Measurements from ENCODE around the gene TNPO2.

The TNPO2 gene

DNA sequence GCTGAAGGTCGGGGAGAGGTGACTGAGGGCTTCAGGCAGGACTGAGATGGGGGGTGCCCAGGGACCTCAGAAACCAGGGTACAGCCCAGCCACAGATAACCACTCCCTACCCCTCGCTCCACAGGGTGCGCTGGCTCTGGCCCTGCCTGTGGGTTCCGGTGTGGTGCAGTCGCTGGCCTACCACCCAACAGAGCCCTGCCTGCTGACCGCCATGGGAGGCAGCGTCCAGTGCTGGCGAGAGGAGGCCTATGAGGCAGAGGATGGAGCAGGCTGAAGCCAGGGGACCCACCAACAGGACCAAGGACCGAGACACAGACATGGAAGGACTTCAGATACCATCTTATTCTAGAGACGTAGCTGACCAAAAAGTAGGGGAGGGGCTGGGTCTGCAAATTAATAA, 48.3 kb downstream of the TNPO2 start:
- no peak for DNase-seq

DNA sequence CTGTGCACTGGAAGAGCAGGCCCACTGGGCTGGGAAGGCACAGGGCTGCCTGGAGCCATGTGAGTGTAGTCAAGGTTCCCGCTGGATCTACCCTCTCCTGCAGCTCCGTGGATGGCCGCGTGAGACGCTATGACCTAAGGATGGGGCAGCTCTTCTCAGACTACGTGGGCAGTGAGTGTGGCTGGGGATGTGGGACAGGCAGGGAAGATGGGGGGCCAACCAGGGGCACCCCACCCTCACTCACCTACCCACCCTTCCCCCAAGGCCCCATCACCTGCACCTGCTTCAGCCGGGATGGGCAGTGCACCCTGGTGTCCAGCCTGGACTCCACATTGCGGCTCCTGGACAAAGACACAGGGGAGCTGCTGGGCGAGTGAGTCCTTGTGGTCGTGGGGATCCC, 51.0 kb downstream of the TNPO2 start:
- no peak for DNase-seq

DNA sequence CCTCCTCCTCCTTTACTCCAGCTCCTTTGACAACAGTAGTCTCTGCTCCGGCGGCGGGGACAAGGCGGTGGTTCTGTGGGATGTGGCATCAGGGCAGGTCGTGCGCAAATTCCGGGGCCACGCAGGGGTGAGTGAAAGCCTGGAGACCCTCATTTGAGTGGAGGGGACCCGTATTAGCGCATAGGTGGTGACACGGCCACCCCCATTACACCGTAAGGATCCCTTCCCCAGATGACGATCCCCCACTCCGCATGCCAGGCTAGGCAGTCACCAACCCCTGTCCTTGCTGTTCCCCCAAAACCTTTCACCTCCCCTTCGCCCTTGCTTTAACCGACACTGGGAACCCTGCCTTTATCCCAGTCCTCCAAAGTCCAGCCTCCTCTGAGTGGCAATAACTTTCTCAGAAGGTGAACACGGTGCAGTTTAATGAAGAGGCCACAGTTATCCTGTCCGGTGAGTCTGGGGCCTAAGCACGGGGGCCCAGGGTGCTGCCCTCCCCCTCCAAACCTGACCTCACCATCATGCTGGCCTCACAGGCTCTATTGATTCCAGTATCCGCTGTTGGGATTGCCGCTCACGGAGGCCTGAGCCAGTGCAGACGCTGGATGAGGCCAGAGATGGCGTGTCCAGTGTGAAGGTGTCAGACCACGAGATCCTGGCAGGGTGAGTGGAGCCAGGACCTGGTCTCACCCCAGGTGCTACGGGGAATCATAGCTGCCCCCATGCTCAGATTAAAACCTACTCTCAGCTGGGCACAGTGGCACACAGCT, 53.4 kb downstream of the TNPO2 start:
- DNase-seq, result no peak

DNA sequence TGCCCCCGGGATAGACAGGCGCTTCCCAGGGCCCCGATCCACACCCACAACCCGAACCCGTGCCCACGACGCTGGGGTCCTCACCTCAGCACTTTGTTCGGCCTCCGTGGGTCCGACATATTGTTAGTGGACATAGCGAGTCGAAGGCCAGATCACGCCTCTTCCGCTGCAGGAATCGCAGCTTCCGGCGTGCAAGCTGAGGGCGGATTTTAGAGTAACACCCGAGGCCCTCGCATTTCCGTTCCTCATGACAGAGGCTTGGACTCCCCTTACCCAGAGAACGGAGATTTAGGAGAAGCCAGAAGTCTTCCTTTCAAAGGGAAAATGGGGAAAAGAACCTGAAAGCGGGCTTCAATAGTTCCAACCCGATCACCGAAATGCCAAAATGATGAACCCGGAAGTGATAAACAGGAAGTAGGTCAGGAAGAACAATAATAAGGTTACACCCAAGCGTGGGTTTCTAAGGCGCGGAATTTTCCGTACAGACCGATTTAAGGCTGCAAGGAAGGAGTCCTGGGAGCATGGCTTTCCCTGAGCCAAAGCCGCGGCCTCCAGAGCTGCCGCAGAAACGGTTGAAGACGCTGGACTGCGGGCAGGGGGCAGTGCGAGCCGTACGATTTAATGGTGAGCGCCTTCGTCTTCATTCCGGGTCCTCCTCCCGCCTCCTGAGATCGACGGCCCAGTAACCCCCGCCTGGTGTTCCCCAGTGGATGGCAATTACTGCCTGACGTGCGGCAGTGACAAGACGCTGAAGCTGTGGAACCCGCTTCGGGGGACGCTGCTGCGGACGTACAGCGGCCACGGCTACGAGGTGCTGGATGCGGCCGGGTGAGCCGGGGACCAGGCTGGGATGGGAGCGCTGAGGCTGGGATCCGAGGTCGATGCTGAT, 54.2 kb downstream of the TNPO2 start:
- DNase-seq, result peak; percentile 43 to 65

DNA sequence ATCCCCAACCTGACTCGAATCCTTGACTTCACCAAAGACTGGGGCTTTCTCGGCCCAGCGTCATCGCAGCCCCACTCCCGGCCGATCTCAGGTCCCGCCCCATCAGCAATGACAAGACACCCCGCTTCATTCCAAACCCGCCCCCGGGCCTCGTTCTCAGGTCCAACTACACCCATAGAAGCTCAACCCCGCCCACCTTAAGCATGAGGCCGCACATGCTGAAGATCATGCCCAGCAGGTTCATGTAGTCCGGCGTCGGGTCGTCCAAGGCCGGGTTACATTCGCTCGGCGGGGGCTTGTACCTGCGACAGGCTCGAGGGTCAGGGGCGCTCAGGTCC, 54.8 kb downstream of the TNPO2 start:
- DNase-seq, result no peak

DNA sequence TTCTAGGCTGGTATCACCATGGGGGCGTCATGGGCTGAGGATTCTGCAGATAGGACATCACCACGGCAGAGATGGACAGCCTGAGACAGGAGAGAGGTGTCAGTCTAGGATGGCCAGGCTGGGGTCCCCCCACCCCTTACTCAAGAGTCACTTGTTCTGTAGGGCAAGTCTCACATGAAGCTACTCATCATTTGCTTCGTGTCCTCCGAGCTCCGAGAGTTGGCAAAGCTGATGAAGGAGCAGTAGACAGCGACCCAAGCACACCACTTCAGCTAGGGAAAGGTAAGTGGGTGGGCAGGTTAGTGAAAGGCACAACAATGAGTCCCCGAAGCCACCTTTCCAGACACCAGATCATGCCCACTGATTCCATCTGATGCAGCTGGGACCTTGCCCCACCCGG, 55.4 kb downstream of the TNPO2 start:
- no peak for DNase-seq

DNA sequence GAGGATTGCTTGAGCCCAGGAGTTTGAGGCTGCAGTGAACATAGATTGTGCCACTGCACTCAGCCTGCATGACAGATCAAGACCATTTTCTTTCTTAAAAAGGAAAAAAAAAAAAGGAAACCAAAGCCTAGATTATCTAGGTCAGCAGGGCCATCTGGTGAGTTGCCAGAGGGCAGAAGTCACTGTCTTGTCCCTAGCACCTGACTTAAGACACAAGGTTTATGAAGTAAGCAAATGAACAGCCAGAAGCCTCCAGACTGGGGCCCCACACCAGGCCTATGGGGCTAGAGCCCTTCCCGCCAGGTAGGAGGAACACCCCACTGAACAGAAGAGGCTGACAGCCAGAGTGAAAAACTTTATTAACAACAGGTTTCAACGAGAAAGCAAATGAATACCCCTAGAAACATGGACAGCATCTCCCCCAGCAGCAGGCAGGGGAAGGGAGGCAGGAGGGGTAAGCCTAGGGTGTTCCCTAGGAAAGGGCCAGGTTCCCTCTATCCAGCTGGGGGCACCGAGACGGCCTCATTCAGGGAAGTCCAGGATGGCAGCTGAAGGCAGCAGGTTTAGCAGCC, 55.9 kb downstream of the TNPO2 start:
- no peak for DNase-seq

DNA sequence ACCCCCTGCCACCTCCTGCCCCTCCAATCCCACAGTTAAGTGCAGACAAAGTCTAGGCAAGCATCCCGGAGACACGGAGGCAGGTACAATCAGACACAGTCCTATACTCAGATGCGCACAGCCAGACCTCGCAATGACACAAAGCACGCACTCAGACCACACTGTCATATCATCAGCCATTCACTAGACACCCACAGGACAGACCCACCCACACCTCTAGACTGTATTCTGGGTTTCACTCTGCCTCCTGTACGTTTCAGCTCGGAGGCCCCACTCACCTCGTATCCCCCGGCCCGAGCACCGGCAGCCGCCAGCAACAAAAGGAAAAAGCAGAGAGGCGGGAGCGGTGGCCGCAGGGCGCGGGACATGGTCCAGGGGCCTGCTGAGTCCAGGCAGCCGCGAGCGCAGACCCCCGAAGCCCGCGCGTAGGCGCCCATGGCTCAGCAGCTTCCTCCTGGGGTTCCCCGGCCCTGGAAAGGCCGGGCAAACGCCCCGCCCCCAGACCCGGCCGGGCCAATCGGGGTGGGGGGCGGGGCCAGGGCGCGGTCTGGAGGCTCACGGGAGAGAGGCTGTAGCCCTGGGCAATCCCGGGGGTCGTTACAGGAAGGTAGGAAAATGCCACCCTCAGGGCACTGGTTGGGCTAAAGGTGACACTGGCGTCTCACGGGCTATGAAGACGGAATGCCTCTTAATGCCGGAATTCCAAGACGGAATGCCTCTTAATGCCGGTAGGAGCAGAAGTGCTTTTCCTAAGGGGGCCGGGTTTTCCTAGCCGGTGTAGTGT, 57.3 kb downstream of the TNPO2 start, which contains the start of the genes MAN2B1 and WDR83:
MAN2B1 (minus strand) TSS at position 478 of the 784 bp plus-strand sequence; CDS start at position 437, 41 bp downstream.
WDR83 (plus strand) TSS at position 543 of the 784 bp plus-strand sequence. CDS start 2,984 bp downstream, outside the sequence.
- peak; percentile 75 to 78 for DNase-seq

DNA sequence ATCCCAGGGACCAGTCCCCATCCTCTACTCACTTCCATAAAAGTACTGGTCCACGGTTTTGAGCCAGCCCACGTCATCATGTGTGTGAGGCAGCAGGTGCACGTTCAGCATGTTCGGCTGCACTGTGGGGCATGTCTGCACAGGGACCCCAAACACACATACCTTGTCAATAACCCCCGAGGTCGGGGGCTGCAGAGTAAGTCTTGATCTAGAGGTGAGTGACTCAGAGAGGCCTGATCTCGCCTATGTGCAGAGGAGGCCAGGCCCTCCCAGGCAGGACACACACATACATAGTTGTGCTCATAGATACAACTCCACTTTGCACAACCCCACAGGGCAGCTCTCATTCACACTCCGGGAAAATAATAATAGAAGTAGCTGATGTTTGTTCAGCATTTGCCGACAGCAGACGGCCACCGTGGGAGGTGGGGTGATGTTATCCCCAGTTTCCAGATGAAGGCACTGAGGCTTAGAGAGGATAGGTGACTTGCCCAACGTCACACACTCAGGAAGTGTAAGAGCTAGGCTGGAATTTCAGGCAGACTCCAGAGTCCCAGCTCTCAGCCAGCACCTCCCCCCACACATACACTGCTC, 58.0 kb downstream of the TNPO2 start:
- DNase-seq, result no peak

DNA sequence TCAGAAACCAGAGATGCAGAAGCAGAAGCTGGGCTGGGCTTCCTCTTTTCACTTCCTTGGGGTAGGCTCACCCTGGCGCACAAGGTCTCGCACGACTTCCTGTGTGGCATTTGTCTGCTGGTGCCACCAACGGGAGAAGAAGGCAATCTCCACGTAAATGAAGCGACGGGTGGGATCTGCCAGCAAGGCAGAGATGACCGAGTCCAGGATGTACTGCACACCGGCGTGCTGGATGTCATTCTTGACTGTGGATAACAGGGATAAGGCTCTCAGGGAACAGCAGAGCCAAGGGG, 58.5 kb downstream of the TNPO2 start:
- DNase-seq, result no peak

DNA sequence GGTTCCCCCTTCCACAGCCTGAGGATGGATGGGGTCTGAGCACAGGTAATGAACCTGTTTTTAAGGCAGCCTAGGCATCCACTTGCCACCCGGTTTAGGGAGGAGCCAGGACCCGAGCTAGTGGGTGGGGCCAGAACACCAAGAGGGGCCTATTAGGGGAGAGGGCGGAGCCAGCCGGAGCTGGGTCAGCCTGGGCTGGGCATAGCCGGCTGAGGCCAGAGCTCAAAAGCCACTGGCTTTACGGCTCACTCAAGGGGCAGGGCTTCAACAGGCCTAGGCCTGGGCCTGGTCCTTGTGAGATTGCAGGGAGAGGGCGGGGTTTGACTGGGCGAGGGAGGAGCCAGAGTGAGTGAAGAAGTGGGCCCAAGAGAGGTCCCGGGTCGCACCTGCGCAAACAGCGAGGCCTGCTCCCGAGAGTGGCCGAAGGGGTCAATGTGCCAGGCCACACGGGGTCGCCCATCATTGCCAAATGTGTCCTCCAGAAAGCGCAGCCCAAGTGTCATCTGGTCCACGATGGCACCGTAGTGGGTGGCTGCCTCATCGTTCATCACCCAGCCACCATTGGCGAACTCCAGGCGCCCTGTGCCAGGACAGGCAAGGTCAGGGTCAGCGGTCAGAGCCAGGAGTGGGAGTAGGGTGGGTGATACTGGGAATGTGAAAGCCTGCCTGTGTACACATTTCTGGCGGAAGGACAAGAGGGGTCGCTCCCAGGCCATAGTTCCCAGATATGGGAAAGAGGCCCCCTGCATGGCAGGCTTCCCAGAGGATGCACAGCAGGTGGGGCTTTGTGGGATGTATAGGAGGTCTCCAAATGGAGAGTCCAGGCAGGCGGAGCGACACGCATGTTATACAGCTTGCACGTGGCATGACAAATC, 59.1 kb downstream of the TNPO2 start:
- DNase-seq, result no peak

DNA sequence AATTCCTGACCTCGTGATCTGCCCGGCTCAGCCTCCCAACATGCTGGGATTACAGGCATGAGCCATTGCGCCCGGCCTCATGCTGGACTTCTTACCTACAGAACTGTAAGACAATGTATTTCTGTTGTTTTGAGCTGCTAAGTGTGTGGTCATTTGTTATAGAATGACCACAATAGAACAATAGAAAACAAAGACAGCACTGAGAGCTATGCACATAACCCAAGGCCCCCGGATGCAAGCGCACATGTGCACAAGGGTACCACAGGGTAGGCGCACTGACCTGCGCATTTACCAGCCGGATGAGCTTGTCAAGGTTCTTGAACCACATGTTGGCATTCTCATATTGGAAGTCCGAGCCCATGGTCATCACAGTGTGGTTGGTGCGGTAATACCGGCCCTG, 62.8 kb downstream of the TNPO2 start:
- no peak for DNase-seq

DNA sequence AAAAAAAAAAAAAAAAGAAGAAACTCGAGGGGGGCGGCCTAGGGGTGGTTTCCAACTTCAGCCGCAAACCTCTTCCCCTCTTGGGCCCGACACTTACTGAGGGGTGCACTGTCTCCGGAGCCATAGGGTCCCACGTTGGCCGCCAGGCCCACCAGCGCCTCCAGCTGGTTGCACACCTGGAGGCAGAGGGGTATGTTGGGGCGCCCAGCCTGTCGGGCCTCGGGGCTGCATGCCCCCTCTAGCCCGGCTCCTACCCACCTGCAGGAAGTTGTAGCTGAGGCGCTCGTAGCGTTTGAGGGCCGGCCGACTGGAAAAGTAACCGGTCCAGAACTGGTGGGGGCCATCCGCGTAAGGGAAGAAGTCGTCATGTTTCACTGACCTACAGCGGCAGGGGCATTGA, 65.8 kb downstream of the TNPO2 start:
- no peak for DNase-seq

DNA sequence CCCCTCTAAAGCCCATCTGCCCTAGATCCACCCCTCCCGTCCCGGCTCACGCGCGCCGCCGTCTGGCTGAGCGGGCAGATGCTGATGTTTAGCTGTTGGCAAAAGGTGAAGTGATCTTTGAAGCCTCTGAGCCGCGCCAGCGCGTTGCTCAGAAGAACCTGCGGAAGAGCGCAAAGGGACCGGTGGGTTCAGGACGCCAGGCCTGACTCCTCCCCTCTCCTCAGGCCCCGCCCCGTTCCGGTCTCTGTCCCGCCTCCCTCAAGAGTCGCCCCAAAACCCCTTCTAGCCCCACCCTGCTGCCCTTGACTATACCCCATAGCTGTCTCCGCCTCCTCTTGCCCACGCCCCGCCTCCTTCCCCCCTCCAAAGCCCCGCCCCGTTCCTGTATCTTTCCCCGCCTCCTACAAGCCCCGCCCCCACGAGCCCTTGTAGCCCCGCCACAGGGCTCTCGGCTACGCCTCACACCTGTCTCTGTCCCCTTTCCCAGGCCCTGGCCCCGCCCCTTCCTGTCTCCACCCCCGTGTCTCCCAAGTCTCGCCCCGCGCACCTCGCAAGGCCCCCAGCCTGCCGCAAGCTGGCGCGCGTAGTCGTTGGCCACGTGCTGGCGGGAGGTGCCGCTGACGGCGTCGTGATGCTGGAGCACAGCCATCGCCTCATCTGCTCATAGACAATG, 66.7 kb downstream of the TNPO2 start:
- no peak for DNase-seq

DNA sequence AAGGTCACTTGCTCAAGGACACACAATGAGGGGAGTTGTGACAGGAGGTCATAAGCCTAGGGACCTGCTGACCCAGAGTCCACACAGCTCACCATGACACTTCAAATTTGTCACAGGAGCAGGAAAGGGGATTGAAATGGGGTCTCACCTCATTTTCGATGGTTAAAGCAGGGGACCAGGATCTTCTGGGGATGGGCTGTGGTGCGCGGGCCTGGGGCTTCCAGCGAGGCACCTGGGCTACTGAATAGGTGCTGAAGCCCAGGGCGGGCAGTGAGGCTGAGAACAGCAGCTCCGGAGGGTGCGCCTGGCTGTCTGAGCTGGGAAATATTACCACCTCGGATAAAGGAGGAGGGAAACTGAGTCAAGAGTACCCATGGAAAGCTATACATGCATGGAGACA, 68.2 kb downstream of the TNPO2 start:
- no peak for DNase-seq

DNA sequence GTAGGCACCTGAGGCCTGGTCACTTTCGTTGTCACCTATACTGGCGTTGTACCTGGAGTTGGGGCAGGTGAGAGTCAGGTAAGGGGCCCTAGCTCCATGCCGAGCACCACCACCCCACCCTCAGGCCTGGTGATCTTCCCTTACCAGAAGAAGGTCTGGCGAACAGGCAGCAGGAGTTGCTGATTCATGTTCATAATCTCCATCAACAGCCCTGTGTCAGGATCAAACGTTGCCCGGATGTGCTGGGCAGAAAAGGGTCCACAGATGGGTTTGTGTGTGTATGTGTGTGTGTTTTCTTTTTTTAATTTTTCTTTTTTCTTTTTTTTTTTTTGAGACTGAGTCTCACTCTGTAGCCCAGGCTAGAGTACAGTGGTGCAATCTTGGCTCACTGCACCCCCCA, 71.5 kb downstream of the TNPO2 start:
- no peak for DNase-seq

DNA sequence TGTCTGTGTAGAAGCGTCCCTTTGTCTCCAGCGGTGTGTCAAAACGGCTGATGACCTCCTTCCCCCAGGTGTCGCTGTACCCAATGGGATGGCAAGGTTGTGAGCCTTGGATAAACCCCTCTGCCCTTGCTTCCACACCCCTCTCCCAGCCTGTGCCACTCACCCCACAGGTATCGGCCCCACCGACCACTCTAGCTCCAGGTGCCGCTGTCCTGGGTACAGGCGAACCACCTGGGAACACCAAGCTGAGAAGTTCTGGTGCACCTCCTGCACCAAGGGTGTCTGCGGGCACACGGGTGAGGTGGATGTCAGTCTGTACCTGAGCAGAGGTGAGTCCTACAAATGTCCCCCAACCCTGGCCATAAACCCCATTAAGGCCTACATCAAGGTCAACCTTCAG, 73.8 kb downstream of the TNPO2 start:
- no peak for DNase-seq
